Measurements from ENCODE around the gene KLF17.

KLF17 gene

GRCh38 chr1:44151808-44152207 is 33.2 kb downstream of the KLF17 start:
- Histone ChIP-seq H3K27ac (no peak overlapping the region), H3K4me3 (no peak overlapping the region)
- DNase-seq (ENCODE audit: low spot score), result no peak
- no peak for TF ChIP-seq CTCF (IDR thresholded peaks at IDR 0.05)

- Histone ChIP-seq H3K27ac (no peak overlapping the region), H3K4me3 (no peak overlapping the region)
- no peak for DNase-seq (ENCODE audit: low spot score)
- no peak for TF ChIP-seq CTCF (IDR thresholded peaks at IDR 0.05)
Measured at GRCh38 chr1:44152692-44153091, 34.1 kb downstream of the KLF17 start.

GRCh38 chr1:44154049-44154448 is 35.4 kb downstream of the KLF17 start:
- Histone ChIP-seq H3K27ac (no peak overlapping the region), H3K4me3 (no peak overlapping the region)
- TF ChIP-seq CTCF (IDR thresholded peaks at IDR 0.05), result no peak
- no peak for DNase-seq (ENCODE audit: low spot score)

- Histone ChIP-seq H3K27ac (no peak overlapping the region), H3K4me3 (no peak overlapping the region)
- TF ChIP-seq CTCF (IDR thresholded peaks at IDR 0.05), result no peak
- DNase-seq (ENCODE audit: low spot score), result no peak
Measured at GRCh38 chr1:44157903-44158302, 39.3 kb downstream of the KLF17 start.

GRCh38 chr1:44158871-44159270 is 40.2 kb downstream of the KLF17 start:
- DNase-seq (ENCODE audit: low spot score), result no peak
- no peak overlapping the region for H3K4me3 ChIP-seq
- TF ChIP-seq CTCF (IDR thresholded peaks at IDR 0.05), result no peak
- H3K27ac ChIP-seq, result no peak overlapping the region

GRCh38 chr1:44161546-44161945 is 42.9 kb downstream of the KLF17 start:
- TF ChIP-seq CTCF (IDR thresholded peaks at IDR 0.05), result no peak
- H3K27ac ChIP-seq, result no peak overlapping the region
- DNase-seq (ENCODE audit: low spot score), result no peak
- H3K4me3 ChIP-seq, result no peak overlapping the region

- Histone ChIP-seq H3K4me3 (no peak overlapping the region), H3K27ac (no peak overlapping the region)
- TF ChIP-seq CTCF (IDR thresholded peaks at IDR 0.05), result no peak
- DNase-seq (ENCODE audit: low spot score), result no peak
Measured at GRCh38 chr1:44168520-44169098, 50.0 kb downstream of the KLF17 start.

Data from coronary artery (tissue), 2 donors.